GM19099 (cell line): ENCODE data around the gene DENND4C.

Experiments used
- POLR2A ChIP-seq: IDR thresholded peaks from 3 replicates; pipeline ENCODE4 v1.6.1; 2011; ENCODE audit warnings: low read depth; ENCODE audit not compliant: insufficient read length; ENCODE audit errors: extremely low read depth

The DENND4C gene

GRCh38 chr9:19213823-19214222, 16.7 kb upstream of the DENND4C start:
- no peak for TF ChIP-seq POLR2A

DNA sequence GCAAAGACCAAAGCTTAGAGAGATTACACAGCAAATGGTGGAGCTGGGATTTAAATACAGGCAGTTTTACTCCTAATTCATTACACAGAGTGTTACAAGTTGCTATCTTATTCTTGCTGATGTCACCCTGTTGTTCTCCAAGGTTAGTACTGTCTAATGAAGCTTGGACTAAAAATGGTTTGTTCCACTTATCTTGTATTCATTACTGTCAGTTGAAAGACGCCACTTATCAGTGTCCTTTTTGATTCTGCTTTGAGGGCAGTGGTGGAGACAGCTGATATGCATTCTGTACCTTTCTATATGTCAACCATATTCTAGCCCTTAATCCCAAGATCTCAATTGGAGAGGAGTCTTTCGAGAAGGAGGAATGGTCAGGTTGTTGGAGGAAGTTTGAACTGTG, 14.0 kb upstream of the DENND4C start:
- no peak for TF ChIP-seq POLR2A

DNA sequence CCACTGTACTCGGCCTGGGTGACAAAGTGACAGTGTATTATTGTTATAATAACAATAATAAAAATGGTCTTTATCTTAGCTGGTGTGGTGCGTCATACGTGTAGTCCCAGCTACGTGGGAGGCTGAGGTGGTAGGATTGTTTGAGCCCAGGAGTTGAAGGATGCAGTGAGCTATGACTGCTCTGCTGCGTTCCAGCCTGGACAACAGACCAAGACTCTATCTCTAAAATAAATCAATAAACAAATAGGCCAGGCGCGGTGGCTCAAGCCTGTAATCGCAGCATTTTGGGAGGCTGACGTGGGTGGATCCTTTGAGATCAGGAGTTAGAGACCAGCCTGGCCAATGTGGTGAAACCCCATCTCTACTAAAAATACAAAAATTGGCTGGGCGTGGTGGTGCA, 9.2 kb upstream of the DENND4C start:
- no peak for TF ChIP-seq POLR2A

- no peak for TF ChIP-seq POLR2A
Measured at GRCh38 chr9:19223724-19224123, 6.8 kb upstream of the DENND4C start.

- no peak for TF ChIP-seq POLR2A
Measured at GRCh38 chr9:19224563-19224962, 5.9 kb upstream of the DENND4C start.

DNA sequence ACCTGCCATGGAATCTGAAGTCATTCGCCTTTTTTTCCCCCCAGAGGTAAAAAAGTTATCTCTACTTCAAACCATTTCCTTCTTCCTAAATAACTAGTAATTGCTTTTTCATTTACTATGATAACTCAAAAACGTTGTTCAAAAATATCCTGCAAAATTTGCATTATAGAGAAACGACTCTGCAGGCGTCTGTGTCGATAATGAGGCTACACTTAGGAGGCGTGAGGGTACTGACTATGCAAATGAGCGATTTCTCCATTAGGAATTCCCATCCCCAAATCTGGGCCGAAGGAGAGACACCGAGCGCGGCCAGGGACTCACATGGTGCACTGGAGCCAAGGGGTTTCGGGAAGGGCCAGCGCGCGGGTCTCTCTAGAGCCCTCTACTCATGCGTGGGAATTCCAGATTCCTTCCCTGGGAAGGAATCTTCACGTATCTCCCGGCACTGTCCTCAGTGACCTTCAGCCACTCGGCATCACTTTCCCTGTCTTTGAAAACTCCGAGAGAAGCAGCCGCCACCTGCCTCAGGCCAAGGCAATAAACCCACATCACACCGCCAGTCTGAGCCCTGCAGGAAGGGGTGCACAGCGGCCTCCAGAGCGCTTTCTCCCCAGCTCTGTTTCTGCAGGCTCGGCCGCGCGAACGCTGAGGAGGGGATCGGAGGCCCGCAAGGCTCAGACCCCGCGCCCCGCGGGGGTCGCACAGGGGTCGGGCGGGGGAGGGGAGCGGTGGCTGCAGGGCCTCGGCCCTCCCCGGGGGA, 718 bp upstream of the DENND4C start:
- no peak for TF ChIP-seq POLR2A

- TF ChIP-seq POLR2A: no peak
Measured at GRCh38 chr9:19231126-19231903, 822 bp downstream of the DENND4C start.

GRCh38 chr9:19231904-19232822, 1.7 kb downstream of the DENND4C start:
- TF ChIP-seq POLR2A: no peak

- TF ChIP-seq POLR2A: no peak
Measured at GRCh38 chr9:19232823-19233194, 2.3 kb downstream of the DENND4C start.

DNA sequence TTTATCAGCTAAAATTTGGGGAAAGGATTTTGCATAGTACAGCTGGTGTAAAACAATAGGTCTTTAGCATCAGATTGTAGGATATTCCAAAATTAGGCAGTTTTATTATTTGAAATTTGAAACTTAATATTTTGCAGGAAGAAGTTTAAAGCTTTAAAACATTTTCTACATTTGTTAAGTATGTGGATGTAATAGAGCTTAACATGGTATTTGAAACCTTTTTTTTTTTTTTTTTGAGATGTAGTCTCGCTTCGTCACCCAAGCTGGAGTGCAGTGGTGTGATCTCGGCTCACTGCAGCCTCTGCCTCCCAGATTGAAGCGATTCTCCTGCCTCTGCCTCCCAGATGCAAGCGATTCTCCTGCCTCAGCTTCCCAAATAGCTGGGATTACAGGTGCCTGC, 2.9 kb downstream of the DENND4C start:
- no peak for TF ChIP-seq POLR2A

GRCh38 chr9:19239955-19240354, 9.5 kb downstream of the DENND4C start:
- TF ChIP-seq POLR2A: no peak

DNA sequence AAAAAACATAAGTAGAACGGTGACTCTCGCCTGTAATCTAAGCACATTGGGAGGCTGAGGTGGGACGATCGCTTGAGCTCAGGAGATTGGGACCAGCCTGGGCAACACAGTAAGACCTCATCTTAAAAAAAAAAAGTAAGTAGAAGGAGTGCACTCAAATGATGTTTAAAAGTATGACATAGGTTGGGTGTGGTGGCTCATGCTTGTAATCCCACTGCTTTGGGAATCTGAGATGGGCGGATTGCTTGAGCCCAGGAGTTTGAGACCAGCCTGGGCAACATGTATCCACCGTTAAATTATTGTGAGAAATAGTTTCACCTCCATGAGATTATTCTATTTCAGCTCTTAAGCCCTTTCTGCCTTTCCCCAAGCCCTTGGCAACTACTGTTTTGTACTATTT, 11.2 kb downstream of the DENND4C start:
- TF ChIP-seq POLR2A: no peak

DNA sequence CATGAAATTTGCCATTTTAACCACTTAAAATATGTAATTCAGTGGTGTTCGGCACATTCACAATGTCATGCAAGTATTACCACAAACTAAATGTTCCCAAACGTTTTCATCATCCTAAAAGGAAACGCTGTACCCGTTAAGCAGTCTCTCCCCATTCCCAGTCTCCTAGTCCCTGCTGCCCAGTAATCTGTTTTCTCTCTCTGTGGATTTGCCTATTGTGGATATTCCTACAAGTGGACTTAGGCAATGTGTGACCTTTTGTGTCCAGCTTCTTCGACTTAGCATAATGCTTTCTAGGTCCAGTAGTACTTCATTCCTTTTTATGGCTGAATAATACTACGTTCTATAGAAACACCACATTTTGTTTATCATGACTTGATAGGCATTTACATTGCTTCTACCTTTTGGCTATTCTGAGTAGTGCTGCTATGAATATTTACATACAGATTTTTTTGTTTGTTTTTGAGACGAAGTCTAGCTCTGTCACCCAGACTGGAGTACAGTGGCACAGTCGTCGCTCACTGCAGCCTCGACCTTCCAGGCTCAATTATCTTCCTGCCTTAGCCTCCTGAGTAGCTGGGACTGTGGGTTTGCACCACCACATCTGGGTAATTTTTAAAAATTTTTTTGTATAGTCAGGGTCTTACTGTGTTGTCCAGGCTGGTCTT, 13.0 kb downstream of the DENND4C start:
- no peak for TF ChIP-seq POLR2A

GRCh38 chr9:19246891-19247290, 16.4 kb downstream of the DENND4C start:
- no peak for TF ChIP-seq POLR2A

DNA sequence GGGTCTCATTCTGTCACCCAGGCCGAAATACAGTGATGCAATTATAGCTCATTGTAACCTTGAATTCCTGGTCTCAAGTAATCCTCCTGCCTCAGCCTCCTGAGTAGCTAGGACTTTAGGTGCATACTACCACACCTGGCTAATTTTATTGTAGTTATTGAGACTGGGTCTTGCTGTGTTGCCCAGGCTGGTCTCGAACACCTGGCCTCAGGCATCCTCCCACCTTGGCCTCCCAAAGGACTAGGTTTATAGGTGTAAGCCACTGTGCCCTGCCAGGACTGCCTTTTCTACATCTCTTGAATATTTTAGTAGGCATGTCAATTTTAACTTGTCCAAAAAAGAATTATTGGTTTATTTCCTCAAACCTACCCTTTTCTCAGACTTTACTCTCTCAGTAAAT, 16.9 kb downstream of the DENND4C start:
- no peak for TF ChIP-seq POLR2A
